ACC112 (cell line): Measurements from ENCODE around the gene IL5RA.

Experiments used
- H2AFZ ChIP-seq: fragments of 200-600 bp; sonication (generic); one replicate; pipeline ENCODE4 v1.6.0; 2017; ENCODE audit warnings: antibody characterized with exemption, low read length; ENCODE audit not compliant: unreplicated experiment
- H3K27ac ChIP-seq: fragments of 200-600 bp; sonication (generic); 2 replicates; pipeline ENCODE4 v1.5.1; 2014; ENCODE audit warnings: low read depth, mild to moderate bottlenecking, antibody characterized with exemption, low read length, moderate library complexity
- H3K27me3 ChIP-seq: fragments of 200-600 bp; sonication (generic); 2 replicates; pipeline ENCODE4 v1.6.1; 2014; ENCODE audit warnings: mild to moderate bottlenecking, antibody characterized with exemption, low read length, moderate library complexity, mixed read lengths; ENCODE audit not compliant: insufficient read depth
- H3K36me3 ChIP-seq: fragments of 200-600 bp; sonication (generic); 2 replicates; pipeline ENCODE4 v1.6.1; 2016; ENCODE audit warnings: mild to moderate bottlenecking, antibody characterized with exemption, low read length, moderate library complexity, mixed read lengths; ENCODE audit not compliant: insufficient read depth
- H3K4me1 ChIP-seq: fragments of 200-600 bp; sonication (generic); one replicate; pipeline ENCODE4 v1.6.1; 2016; ENCODE audit warnings: low read length, mixed read lengths; ENCODE audit not compliant: insufficient read depth, unreplicated experiment, control insufficient read depth
- H3K4me3 ChIP-seq: fragments of 200-600 bp; sonication (generic); 2 replicates; pipeline ENCODE4 v1.5.1; 2014; ENCODE audit warnings: mild to moderate bottlenecking, low read depth, low read length
- H3K79me2 ChIP-seq: fragments of 200-600 bp; sonication (generic); one replicate; pipeline ENCODE4 v1.6.0; 2016; ENCODE audit warnings: low read length; ENCODE audit not compliant: control insufficient read depth, unreplicated experiment, insufficient read depth

The IL5RA gene, protein sequence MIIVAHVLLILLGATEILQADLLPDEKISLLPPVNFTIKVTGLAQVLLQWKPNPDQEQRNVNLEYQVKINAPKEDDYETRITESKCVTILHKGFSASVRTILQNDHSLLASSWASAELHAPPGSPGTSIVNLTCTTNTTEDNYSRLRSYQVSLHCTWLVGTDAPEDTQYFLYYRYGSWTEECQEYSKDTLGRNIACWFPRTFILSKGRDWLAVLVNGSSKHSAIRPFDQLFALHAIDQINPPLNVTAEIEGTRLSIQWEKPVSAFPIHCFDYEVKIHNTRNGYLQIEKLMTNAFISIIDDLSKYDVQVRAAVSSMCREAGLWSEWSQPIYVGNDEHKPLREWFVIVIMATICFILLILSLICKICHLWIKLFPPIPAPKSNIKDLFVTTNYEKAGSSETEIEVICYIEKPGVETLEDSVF

DNA sequence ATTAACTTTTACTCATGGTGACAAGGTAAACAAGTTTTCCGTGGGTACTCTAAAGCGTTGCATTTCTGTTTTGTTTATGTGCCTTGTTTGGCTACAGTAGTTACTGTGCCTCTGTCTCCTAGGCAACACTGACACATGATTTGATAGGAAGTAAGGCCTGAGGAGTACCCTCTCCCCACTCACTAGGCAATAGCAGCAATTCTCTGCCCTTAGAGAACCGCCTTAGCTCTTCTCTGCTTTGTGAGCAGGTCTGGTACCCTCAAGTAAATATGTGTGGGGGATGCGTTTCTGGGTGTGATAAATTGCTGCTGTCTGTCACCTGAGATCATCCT lies at the start of gene IL5RA:
TSS of gene IL5RA (minus strand) at position 76 of the 332 bp plus-strand sequence. CDS start 5,390 bp downstream, outside the sequence.
- no peaks in the 10 kb centered on the region for H3K4me1 ChIP-seq
- no peak within 1 kb of the TSS for H3K4me3 ChIP-seq
- no peak within 1 kb of the TSS for H3K27ac ChIP-seq
- no peaks in the 10 kb centered on the region for H3K79me2 ChIP-seq
- H2AFZ ChIP-seq: no peak within 1 kb of the TSS
- H3K36me3 ChIP-seq: no peaks in the 10 kb centered on the region
- peaks cover 28% of the 10 kb centered on the region for H3K27me3 ChIP-seq

DNA sequence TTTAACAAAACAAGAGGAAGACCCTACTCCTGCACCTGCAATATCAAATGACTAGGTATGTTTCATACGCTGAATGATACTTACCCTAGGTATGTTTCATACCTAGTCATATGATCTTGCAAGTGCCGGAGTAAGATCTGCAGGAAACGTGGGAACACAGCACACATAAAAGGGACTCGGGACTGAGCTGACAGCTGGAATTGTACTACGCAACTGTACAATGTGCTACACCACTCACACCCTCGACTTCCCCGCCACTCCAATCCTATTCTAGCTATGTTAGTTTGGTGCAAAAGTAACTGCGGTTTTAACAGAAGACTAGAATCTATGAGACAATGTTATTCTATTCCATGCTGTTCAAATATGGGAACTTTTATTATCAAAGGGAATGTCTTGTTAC lies 47.3 kb upstream of the IL5RA start:
- no peak overlapping the region for H3K4me3 ChIP-seq
- H3K36me3 ChIP-seq: peaks cover 38% of the 10 kb centered on the region
- no peak overlapping the region for H3K27ac ChIP-seq
- H2AFZ ChIP-seq: no peak overlapping the region
- H3K27me3 ChIP-seq: no peaks in the 10 kb centered on the region
- H3K79me2 ChIP-seq: no peaks in the 10 kb centered on the region
- H3K4me1 ChIP-seq: no peaks in the 10 kb centered on the region

DNA sequence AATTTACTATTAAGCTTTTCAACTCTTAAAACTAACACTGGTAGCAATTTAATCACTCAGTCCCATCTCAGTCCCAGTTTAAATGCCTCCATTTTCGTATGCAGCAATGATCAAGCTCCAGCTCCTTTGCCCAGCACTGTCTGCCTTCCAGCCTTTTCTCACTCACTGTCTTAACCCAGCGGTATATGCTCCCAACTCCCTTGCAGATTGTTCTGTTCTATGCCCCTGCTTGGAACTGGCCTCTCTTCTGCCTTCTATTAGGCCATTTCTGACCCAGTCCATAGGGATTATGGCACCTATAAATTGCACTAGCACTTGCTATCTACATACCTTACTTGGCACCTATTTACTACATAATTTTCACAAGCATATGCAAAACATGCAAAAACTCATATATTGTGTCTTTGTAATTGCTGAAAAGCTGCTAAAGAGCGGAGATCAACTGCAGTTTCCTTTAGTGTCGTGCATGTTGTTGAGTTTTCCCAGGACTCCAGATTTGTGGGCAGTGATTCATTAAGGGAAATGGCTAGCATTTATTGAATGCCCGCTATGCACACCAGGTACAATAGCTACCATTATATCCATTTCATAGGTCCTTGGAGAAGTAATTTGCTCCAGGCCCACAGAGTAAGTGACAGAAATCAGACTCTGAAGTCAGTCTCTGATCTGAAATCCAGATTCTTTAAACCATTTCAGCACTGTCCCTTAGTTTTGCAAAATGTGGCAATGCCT lies 44.9 kb upstream of the IL5RA start:
- Histone ChIP-seq H3K79me2 (no peaks in the 10 kb centered on the region), H3K4me3 (no peak overlapping the region), H3K27ac (no peak overlapping the region), H2AFZ (no peak overlapping the region), H3K36me3 (peaks cover 45% of the 10 kb centered on the region), H3K27me3 (no peaks in the 10 kb centered on the region), H3K4me1 (no peaks in the 10 kb centered on the region)

DNA sequence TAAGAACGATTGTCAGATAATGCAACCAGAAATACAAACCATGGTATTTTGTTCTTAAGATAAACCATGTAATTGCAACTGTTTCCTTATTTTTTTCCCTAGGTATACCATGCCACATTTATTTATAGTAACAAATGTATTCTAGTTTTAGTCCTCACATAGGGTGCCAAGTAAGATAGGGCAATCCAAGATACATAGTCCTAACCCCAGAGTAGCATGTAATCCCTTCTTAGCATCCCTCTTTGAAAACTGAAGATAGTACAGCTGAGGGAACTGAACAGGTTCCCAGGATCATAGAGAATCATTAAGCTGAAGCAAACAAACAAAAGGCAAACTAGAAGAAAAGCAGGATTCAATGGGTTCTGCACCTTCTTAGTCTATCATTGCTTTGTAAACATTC lies 41.3 kb upstream of the IL5RA start:
- H3K27ac ChIP-seq: no peak overlapping the region
- peaks cover 58% of the 10 kb centered on the region for H3K36me3 ChIP-seq
- H3K4me1 ChIP-seq: no peaks in the 10 kb centered on the region
- H3K79me2 ChIP-seq: no peaks in the 10 kb centered on the region
- H3K4me3 ChIP-seq: no peak overlapping the region
- H3K27me3 ChIP-seq: no peaks in the 10 kb centered on the region
- H2AFZ ChIP-seq: no peak overlapping the region

DNA sequence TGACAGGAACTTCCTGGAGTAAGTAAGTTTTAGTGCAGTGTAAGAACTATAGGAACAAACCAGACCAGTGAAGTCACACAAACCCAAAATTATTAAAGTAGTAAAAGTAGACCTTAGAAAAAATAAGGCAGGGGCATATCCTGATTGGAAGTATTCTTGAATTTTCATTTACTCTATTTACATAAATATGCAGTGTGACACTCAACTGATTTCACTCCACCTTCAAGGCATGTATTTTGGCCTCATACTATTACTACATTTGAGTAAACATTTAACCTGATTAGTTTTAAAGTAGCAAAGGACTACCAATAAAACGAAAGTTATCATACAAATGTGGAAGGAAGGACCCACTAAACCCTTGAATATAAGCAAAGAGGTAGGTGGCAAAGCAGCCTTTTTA lies 39.4 kb upstream of the IL5RA start:
- Histone ChIP-seq H2AFZ (no peak overlapping the region), H3K36me3 (peaks cover 64% of the 10 kb centered on the region), H3K27me3 (no peaks in the 10 kb centered on the region), H3K27ac (no peak overlapping the region), H3K4me1 (peaks cover 4% of the 10 kb centered on the region), H3K79me2 (no peaks in the 10 kb centered on the region), H3K4me3 (no peak overlapping the region)

DNA sequence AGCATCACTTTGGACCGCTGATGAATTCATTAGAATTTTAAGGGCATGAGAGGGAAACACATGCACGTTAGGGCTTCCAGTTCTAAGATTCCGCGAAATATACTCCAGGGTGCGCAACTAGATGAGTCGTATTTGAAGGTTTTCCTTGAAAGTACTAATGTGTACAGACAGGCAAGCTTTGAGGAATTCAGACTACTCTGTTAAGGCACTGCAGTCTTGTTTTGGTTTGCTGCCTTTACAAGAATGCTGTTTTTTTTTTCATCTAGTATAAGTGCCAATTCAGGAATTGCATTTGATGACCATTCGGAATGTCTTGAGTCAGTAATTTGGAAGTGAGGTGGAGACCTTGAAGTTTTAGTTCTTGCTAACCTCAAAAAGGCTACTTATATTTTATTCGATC lies 35.7 kb upstream of the IL5RA start:
- no peaks in the 10 kb centered on the region for H3K27me3 ChIP-seq
- peaks cover 5% of the 10 kb centered on the region for H3K79me2 ChIP-seq
- peaks cover 57% of the 10 kb centered on the region for H3K36me3 ChIP-seq
- H3K27ac ChIP-seq: no peak overlapping the region
- H3K4me3 ChIP-seq: no peak overlapping the region
- peaks cover 4% of the 10 kb centered on the region for H3K4me1 ChIP-seq
- no peak overlapping the region for H2AFZ ChIP-seq

DNA sequence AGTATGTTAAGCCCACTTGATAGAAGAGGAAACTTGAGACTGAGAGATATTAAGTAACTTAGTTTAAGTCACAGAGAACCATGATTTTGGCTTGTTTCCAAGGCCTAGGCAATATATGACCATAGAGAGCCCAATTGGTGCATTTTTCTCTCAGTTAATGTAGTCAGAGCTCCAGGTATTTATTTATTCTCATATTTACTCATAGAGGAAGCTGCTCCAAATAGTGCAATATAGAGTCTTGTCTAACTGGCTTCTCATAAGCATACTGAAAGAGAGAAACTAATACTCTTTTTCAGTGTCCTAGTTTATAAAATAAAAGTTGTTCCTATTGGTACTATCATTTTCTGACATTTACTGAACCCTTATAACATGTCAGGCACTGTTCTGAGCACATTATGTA lies 31.8 kb upstream of the IL5RA start:
- peaks cover 4% of the 10 kb centered on the region for H3K4me1 ChIP-seq
- H3K27ac ChIP-seq: no peak overlapping the region
- H3K4me3 ChIP-seq: no peak overlapping the region
- no peak overlapping the region for H2AFZ ChIP-seq
- H3K79me2 ChIP-seq: peaks cover 11% of the 10 kb centered on the region
- H3K27me3 ChIP-seq: no peaks in the 10 kb centered on the region
- H3K36me3 ChIP-seq: peaks cover 50% of the 10 kb centered on the region

DNA sequence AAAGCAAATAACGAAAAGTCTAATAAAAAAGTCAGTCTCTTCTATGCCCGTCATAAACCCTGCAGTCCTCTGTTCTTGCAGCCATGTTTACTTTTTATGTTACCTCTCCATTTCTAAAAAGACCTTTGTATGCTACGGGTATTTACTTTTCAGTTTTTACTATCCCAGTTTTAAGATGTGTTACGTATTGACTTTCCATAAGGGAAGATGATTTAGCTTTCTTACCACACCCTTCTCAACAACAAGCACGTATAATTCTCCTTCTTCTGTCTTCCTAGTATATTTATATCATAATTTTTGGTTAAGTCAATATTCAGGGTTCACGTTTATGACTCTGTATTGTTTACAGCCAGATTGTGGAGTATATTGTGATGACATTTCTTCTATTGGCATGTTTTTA lies 27.4 kb upstream of the IL5RA start:
- Histone ChIP-seq H3K4me1 (no peaks in the 10 kb centered on the region), H3K27ac (no peak overlapping the region), H3K36me3 (peaks cover 32% of the 10 kb centered on the region)

DNA sequence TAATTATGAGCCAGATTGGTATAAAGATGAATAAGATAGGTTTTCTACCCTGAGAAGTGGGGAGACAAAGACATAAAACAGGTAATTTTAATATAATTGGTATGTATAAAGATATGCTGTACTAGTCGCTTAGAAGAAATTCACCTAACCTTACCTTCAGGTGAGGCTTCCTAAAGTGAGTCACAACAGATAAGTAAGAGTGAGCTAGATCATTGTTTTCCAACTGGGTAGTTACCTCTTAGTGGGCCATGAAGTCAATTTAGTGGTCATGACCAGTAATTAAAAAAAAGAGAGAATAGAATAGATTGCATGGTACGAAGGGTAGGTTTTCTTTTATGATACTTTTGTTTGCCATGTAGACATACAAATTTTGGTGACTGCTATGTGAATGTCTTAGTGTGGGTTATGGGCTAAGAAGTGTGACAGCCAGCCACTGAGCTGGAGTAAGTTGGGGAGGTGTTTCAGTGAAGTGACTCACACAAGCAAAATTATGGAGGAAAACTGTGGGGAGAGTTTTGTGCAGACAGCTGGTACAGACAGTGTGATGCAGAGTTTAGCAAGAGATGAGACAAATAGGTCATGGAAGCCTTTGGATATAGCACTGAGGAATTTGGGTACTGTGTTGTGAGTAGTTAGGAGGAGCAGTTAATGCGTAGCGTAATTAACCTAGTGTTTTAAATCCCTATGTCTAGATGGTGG lies 24.7 kb upstream of the IL5RA start:
- Histone ChIP-seq H3K4me3 (no peak overlapping the region), H2AFZ (no peak overlapping the region), H3K4me1 (no peaks in the 10 kb centered on the region), H3K36me3 (peaks cover 29% of the 10 kb centered on the region), H3K79me2 (peaks cover 42% of the 10 kb centered on the region), H3K27me3 (no peaks in the 10 kb centered on the region), H3K27ac (no peak overlapping the region)

More for the DNA sequence above, 27.4 kb upstream of the IL5RA start:
- peaks cover 37% of the 10 kb centered on the region for H3K79me2 ChIP-seq
- H3K27me3 ChIP-seq: no peaks in the 10 kb centered on the region
- H3K4me3 ChIP-seq: no peak overlapping the region
- H2AFZ ChIP-seq: no peak overlapping the region

DNA sequence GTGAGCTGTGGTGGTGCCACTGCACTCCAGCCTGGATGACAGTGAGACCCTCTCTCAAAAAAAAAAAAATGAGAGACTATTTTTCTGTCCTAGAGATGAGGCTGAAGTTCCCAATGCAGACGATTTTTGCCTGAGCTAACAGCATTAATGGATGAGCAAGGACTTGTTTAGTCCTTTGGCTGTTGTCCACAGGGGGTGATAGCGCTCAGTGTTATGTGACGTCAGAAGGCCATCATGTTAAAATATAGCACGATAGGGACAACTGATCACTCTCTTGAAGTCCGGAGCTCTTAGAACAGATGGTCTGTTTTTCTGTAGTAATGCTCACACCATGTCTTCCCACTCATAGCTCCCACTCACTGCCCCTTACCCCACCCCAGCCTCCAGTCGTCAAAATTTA lies 23.3 kb upstream of the IL5RA start:
- Histone ChIP-seq H2AFZ (no peak overlapping the region), H3K27me3 (no peaks in the 10 kb centered on the region), H3K4me3 (no peak overlapping the region), H3K4me1 (no peaks in the 10 kb centered on the region), H3K79me2 (peaks cover 54% of the 10 kb centered on the region), H3K36me3 (peaks cover 33% of the 10 kb centered on the region), H3K27ac (no peak overlapping the region)
